HG03066 (cell line): ENCODE measurements around the gene ASB9.

Source experiments
- ATAC-seq: cut with Tn5 transposase; IDR thresholded peaks from one replicate; pipeline ENCODE4 v1.9.1; 2021; ENCODE audit warnings: low read depth; ENCODE audit not compliant: unreplicated experiment

Gene ASB9

GRCh38 chrX:15194146-15194545, 75.7 kb downstream of the ASB9 start:
- ATAC-seq, result no peak
